IMR-90 (cell line): ENCODE results near the gene PIR. TPM values are rescaled to one million over a fixed set of nuclear protein-coding genes. Genes with fewer than 3 reads are reported as not detected.

Source experiments
- ATAC-seq: fragments of 200-7000 bp; cut with Tn5 transposase; 2 replicates; pipeline ENCODE4 v1.9.1; 2020; ENCODE audit warnings: low read depth, mild to moderate bottlenecking, moderate library complexity
- BruUV-seq: library from RNA; stranded (reverse); fragments of 400-500 nt; replicated peaks from 2 replicates; lab custom pipeline; 2021; lab: Mats Ljungman, UMichigan
- CTCF ChIA-PET: fragments of 300-600 bp; formaldehyde crosslinking; extraction: SDS; loops from one replicate; lab custom pipeline; 2021; ENCODE audit warnings: antibody characterized with exemption; lab: Yijun Ruan, JAX
- POLR2A ChIA-PET: fragments of 300-600 bp; sonication (Branson Sonifier 250); formaldehyde crosslinking; loops from one replicate; lab custom pipeline; 2022; ENCODE audit warnings: antibody characterized with exemption; ENCODE audit not compliant: unreplicated experiment; lab: Charles Lee
- DNase-seq: peaks from one replicate; pipeline ENCODE4 v3.0.0; 2013
- H2AFZ ChIP-seq: replicated peaks from 2 replicates; pipeline ENCODE3; 2013; ENCODE audit warnings: low read length, mild to moderate bottlenecking; ENCODE audit not compliant: poor library complexity
- H2AK5ac ChIP-seq: 2 replicates; pipeline ENCODE4 v1.6.1; 2013; ENCODE audit warnings: low read depth, low read length, inconsistent platforms
- H2AK9ac ChIP-seq: replicated peaks from 2 replicates; pipeline ENCODE3; 2013; ENCODE audit warnings: mild to moderate bottlenecking, low read depth, low read length, moderate library complexity; ENCODE audit not compliant: poor library complexity
- H2BK120ac ChIP-seq: 2 replicates; pipeline ENCODE4 v1.6.1; 2013; ENCODE audit warnings: low read depth, low read length, inconsistent platforms
- H2BK15ac ChIP-seq: 3 replicates; pipeline ENCODE4 v1.6.1; 2013; ENCODE audit warnings: low read depth, low read length, inconsistent platforms
- H2BK20ac ChIP-seq: 2 replicates; pipeline ENCODE4 v1.6.1; 2013; ENCODE audit warnings: low read depth, mild to moderate bottlenecking, inconsistent platforms, low read length, moderate library complexity
- H2BK5ac ChIP-seq: 2 replicates; pipeline ENCODE4 v1.6.1; 2013; ENCODE audit warnings: mild to moderate bottlenecking, low read depth, low read length, inconsistent platforms; ENCODE audit not compliant: poor library complexity, severe bottlenecking
- H3K14ac ChIP-seq: replicated peaks from 2 replicates; pipeline ENCODE4 v1.6.1; 2013; ENCODE audit warnings: low read depth, low read length, inconsistent platforms
- H3K18ac ChIP-seq: 2 replicates; pipeline ENCODE4 v1.6.1; 2013; ENCODE audit warnings: low read depth, low read length, control low read depth
- H3K23ac ChIP-seq: 2 replicates; pipeline ENCODE4 v1.6.1; 2013; ENCODE audit warnings: low read depth, low read length, inconsistent platforms
- H3K27ac ChIP-seq: 2 replicates; pipeline ENCODE4 v1.5.1; 2013; ENCODE audit warnings: mild to moderate bottlenecking, control low read depth, low read length; ENCODE audit not compliant: insufficient read depth
- H3K27me3 ChIP-seq: 2 replicates; pipeline ENCODE4 v1.6.1; 2013; ENCODE audit warnings: low read length; ENCODE audit not compliant: control insufficient read depth, insufficient read depth
- H3K36me3 ChIP-seq: 2 replicates; pipeline ENCODE4 v1.6.1; 2013; ENCODE audit warnings: low read length, mixed read lengths; ENCODE audit not compliant: control insufficient read depth, insufficient read depth
- H3K4ac ChIP-seq: 2 replicates; pipeline ENCODE4 v1.6.1; 2013; ENCODE audit warnings: low read depth, low read length, inconsistent platforms
- H3K4me1 ChIP-seq: 2 replicates; pipeline ENCODE4 v1.6.1; 2013; ENCODE audit warnings: low read length, mixed read lengths; ENCODE audit not compliant: control insufficient read depth, insufficient read depth
- H3K4me2 ChIP-seq: 2 replicates; pipeline ENCODE4 v1.6.1; 2013; ENCODE audit warnings: low read depth, mild to moderate bottlenecking, control low read depth, low read length, moderate library complexity
- H3K4me3 ChIP-seq: 2 replicates; pipeline ENCODE4 v1.5.1; 2013; ENCODE audit warnings: low read depth, mild to moderate bottlenecking, control low read depth, low read length, moderate library complexity; ENCODE audit not compliant: insufficient read depth
- H3K56ac ChIP-seq: 2 replicates; pipeline ENCODE4 v1.6.1; 2013; ENCODE audit warnings: low read length, inconsistent platforms; ENCODE audit not compliant: insufficient read depth; ENCODE audit errors: extremely low read depth
- H3K79me1 ChIP-seq, 2 experiments: 2 replicates each; pipeline ENCODE4 v1.6.1; 2013; ENCODE audit warnings: low read length in 2 of 2, inconsistent platforms in 1 of 2, low read depth in 1 of 2
- H3K9ac ChIP-seq: 2 replicates; pipeline ENCODE4 v1.6.1; 2013; ENCODE audit warnings: low read depth, low read length, control low read depth
- H3K9me1 ChIP-seq: 2 replicates; pipeline ENCODE4 v1.6.1; 2013; ENCODE audit warnings: low read length, inconsistent platforms; ENCODE audit not compliant: insufficient read depth
- H3K9me3 ChIP-seq: 2 replicates; pipeline ENCODE4 v1.6.1; 2013; ENCODE audit warnings: low read length; ENCODE audit not compliant: control insufficient read depth, insufficient read depth
- H4K20me1 ChIP-seq: 2 replicates; pipeline ENCODE4 v1.6.1; 2013; ENCODE audit warnings: low read length, inconsistent platforms; ENCODE audit not compliant: insufficient read depth
- H4K5ac ChIP-seq: 2 replicates; pipeline ENCODE4 v1.6.1; 2013; ENCODE audit warnings: mild to moderate bottlenecking, low read depth, low read length, control low read depth
- H4K8ac ChIP-seq, 2 experiments: 2 replicates each; pipeline ENCODE4 v1.6.1; 2013; ENCODE audit warnings: low read depth in 2 of 2, low read length in 2 of 2, control low read depth in 1 of 2, inconsistent platforms in 1 of 2
- H4K91ac ChIP-seq: 2 replicates; pipeline ENCODE4 v1.6.1; 2013; ENCODE audit warnings: low read depth, low read length, inconsistent platforms; ENCODE audit not compliant: insufficient read depth
- BHLHE40 ChIP-seq: fragments of 150-350 bp; IDR thresholded peaks from 2 replicates; pipeline ENCODE4 v1.6.1; 2016; ENCODE audit warnings: mild to moderate bottlenecking, low read depth, low read length
- CEBPB ChIP-seq: IDR thresholded peaks from 2 replicates; pipeline ENCODE4 v1.6.1; 2012; ENCODE audit warnings: low read depth, low read length, improper control_type of control experiment
- CHD1 ChIP-seq: IDR thresholded peaks from 2 replicates; pipeline ENCODE4 v1.6.1; 2012; ENCODE audit warnings: low read depth, low read length, improper control_type of control experiment
- CTCF ChIP-seq: conservative IDR thresholded peaks from 2 replicates; pipeline ENCODE4 v1.5.1; 2012; ENCODE audit warnings: mild to moderate bottlenecking, low read depth, low read length, improper control_type of control experiment
- FOS ChIP-seq: fragments of 150-350 bp; IDR thresholded peaks from 2 replicates; pipeline ENCODE4 v1.6.1; 2016; ENCODE audit warnings: low read depth, low read length
- MAFK ChIP-seq: IDR thresholded peaks from 2 replicates; pipeline ENCODE4 v1.6.1; 2012; ENCODE audit warnings: low read depth, low read length, improper control_type of control experiment
- MAZ ChIP-seq: IDR thresholded peaks from 2 replicates; pipeline ENCODE4 v1.6.1; 2012; ENCODE audit warnings: low read depth, mild to moderate bottlenecking, low read length, improper control_type of control experiment, moderate library complexity, borderline replicate concordance
- MXI1 ChIP-seq: IDR thresholded peaks from 2 replicates; pipeline ENCODE4 v1.6.1; 2012; ENCODE audit warnings: low read depth, mild to moderate bottlenecking, low read length, moderate library complexity, borderline replicate concordance
- NFE2L2 ChIP-seq: fragments of 150-350 bp; IDR thresholded peaks from 2 replicates; pipeline ENCODE4 v1.6.1; 2016; ENCODE audit warnings: low read depth, mild to moderate bottlenecking, low read length
- POLR2A ChIP-seq: IDR thresholded peaks from 2 replicates; pipeline ENCODE4 v1.6.1; 2012; ENCODE audit warnings: mild to moderate bottlenecking, low read depth, low read length
- RAD21 ChIP-seq: IDR thresholded peaks from 2 replicates; pipeline ENCODE4 v1.6.1; 2012; ENCODE audit warnings: low read length, improper control_type of control experiment
- RCOR1 ChIP-seq: IDR thresholded peaks from 2 replicates; pipeline ENCODE4 v1.6.1; 2012; ENCODE audit warnings: mild to moderate bottlenecking, low read length, improper control_type of control experiment; ENCODE audit not compliant: insufficient replicate concordance
- RFX5 ChIP-seq: IDR thresholded peaks from 2 replicates; pipeline ENCODE4 v1.8.0; 2012; ENCODE audit warnings: low read depth, mild to moderate bottlenecking, low read length, moderate library complexity
- SMC3 ChIP-seq: fragments of 150-350 bp; IDR thresholded peaks from 2 replicates; pipeline ENCODE4 v1.6.1; 2016; ENCODE audit warnings: low read depth, mild to moderate bottlenecking, antibody characterized with exemption, low read length, moderate library complexity
- USF2 ChIP-seq: fragments of 150-350 bp; IDR thresholded peaks from 2 replicates; pipeline ENCODE4 v1.6.1; 2017; ENCODE audit warnings: mild to moderate bottlenecking, antibody characterized with exemption, low read length, low read depth
- WGBS, 2 experiments: methylation state at CpG; one replicate each; pipeline versions ENCODE4 v1.1.5 to v1.1.7; 2013; ENCODE audit warnings: missing lambda C conversion rate in 2 of 2; ENCODE audit not compliant: insufficient read length in 1 of 2; ENCODE audit errors: extremely low coverage in 2 of 2; 5-methylcytosine and 5-hydroxymethylcytosine counted together
- dilution Hi-C: fragments of 300-500 bp; cut with HindIII; formaldehyde crosslinking; loops from one replicate; pipeline ENCODE4 v1.14.3; 2018; ENCODE audit warnings: low sequenced_read_pairs; ENCODE audit not compliant: unreplicated experiment
- in situ Hi-C: fragments of 300-500 bp; cut with MboI; formaldehyde crosslinking; loops from 3 replicates; pipeline ENCODE4 v1.14.3; 2019; ENCODE audit warnings: low sequenced_read_pairs, inconsistent platforms, mixed read lengths
- intact Hi-C: fragments of 100-400 bp; cut with micrococcal nuclease; formaldehyde crosslinking; loops from 2 replicates; pipeline ENCODE4 v1.10.0; 2022
- polyA plus RNA-seq, 3 experiments: library from polyadenylated mRNA; depleted of rRNA; stranded (reverse); fragments of >200 nt; gene quantifications; 2 replicates each; pipeline ENCODE4 v1.2.3, GENCODE V29; 2012; ENCODE audit warnings: low replicate concordance in 1 of 3
- total RNA-seq: library from RNA; depleted of rRNA; stranded (reverse); fragments of >200 nt; gene quantifications from 2 replicates; pipeline ENCODE4 v1.2.3, GENCODE V29; 2012
- TF ChIP-seq, protein P1 (sequence below): fragments of 150-350 bp; IDR thresholded peaks from 2 replicates; pipeline ENCODE4 v1.6.1; 2016; ENCODE audit warnings: low read depth, mild to moderate bottlenecking, low read length, moderate library complexity, borderline replicate concordance

PIR gene
- total and polyA plus RNA-seq, 2 of the 4 experiments (the other 2 are of a cell fraction) = 5.7 to 8.7 TPM

GRCh38 chrX:15376956-15377355, 116.2 kb downstream of the PIR start:
- POLR2A ChIA-PET = no interaction called here
- Histone ChIP-seq H3K4me1 (peaks cover 1% of the 10 kb centered on the region; the same call in 1 of the 2 replicates), H3K56ac (no peak overlapping the region), H4K8ac (no peak overlapping the region), H3K27me3 (no peaks in the 10 kb centered on the region; the same call in 1 of the 2 replicates), H3K14ac (no peak overlapping the region), H4K91ac (no peak overlapping the region), H3K4ac (no peak overlapping the region), H3K79me1 (no peaks in the 10 kb centered on the region), H3K9ac (no peak overlapping the region), H4K20me1 (no peaks in the 10 kb centered on the region), H3K4me3 (no peak overlapping the region), H3K36me3 (no peaks in the 10 kb centered on the region), H3K18ac (no peak overlapping the region), H2BK20ac (no peak overlapping the region), H2AFZ (no peak overlapping the region), H2BK15ac (no peak overlapping the region), H2BK120ac (no peak overlapping the region), H4K5ac (no peak overlapping the region), H2BK5ac (no peak overlapping the region), H3K23ac (no peak overlapping the region), H2AK9ac (no peak overlapping the region), H2AK5ac (no peak overlapping the region), H3K9me3 (0 out of 2 replicates have a peak, but pooled peaks cover 2% of the 10 kb centered on the region), H3K9me1 (no peaks in the 10 kb centered on the region), H3K4me2 (no peak overlapping the region), H3K27ac (no peak overlapping the region)
- dilution Hi-C loops = no loop called here
- TF ChIP-seq CEBPB (no peak), FOS (no peak), NFE2L2 (no peak), CHD1 (no peak), RCOR1 (no peak), RFX5 (no peak), CTCF (no peak), RAD21 (no peak), MAZ (no peak), MAFK (no peak), USF2 (no peak), MXI1 (no peak), SMC3 (no peak), BHLHE40 (no peak), POLR2A (no peak)
- TF ChIP-seq, protein P1, sequence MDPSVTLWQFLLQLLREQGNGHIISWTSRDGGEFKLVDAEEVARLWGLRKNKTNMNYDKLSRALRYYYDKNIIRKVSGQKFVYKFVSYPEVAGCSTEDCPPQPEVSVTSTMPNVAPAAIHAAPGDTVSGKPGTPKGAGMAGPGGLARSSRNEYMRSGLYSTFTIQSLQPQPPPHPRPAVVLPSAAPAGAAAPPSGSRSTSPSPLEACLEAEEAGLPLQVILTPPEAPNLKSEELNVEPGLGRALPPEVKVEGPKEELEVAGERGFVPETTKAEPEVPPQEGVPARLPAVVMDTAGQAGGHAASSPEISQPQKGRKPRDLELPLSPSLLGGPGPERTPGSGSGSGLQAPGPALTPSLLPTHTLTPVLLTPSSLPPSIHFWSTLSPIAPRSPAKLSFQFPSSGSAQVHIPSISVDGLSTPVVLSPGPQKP = no peak
- CTCF ChIA-PET = no interaction called here
- ATAC-seq = peak; percentile 64
- intact Hi-C loops = no loop called here
- no CpG with 5 or more reads among the region's 1 CpG for WGBS, 2 experiments
- in situ Hi-C loops = no loop called here
- BruUV-seq = no TSS peak
- DNase-seq = peak; percentile 25
